Keratinocyte (primary cell): ENCODE measurements around the gene KCNIP3. TPM values are rescaled to one million over a fixed set of nuclear protein-coding genes. Genes with fewer than 3 reads are reported as not detected.

Source experiments
- DNase-seq: peaks from one replicate; pipeline ENCODE4 v3.0.0-alpha.2; 2011; ENCODE audit warnings: low read depth, missing footprints, low spot score
- FAIRE-seq: peaks from 2 replicates; lab custom pipeline; 2011; peaks lifted over from hg19 to GRCh38; lab: Jason Lieb, UNC
- H2AFZ ChIP-seq: 2 replicates; pipeline ENCODE4 v1.6.0; 2012; ENCODE audit warnings: low read length, control low read depth, inconsistent platforms; ENCODE audit not compliant: control insufficient read depth
- H3K27ac ChIP-seq: 2 replicates; pipeline ENCODE4 v1.5.1; 2011; ENCODE audit warnings: low read length; ENCODE audit not compliant: control insufficient read depth, insufficient read depth
- H3K27me3 ChIP-seq: 3 replicates; pipeline ENCODE4 v1.6.0; 2011; ENCODE audit warnings: low read length; ENCODE audit not compliant: control insufficient read depth, insufficient read depth; ENCODE audit errors: extremely low read depth
- H3K36me3 ChIP-seq, 2 experiments: 2 replicates in 1 of 2; 3 replicates in 1 of 2; pipeline ENCODE4 v1.5.1; 2011; ENCODE audit warnings: low read length in 2 of 2, mild to moderate bottlenecking in 1 of 2; ENCODE audit not compliant: control insufficient read depth in 2 of 2, insufficient read depth in 2 of 2; ENCODE audit errors: extremely low read depth in 1 of 2
- H3K4me1 ChIP-seq: 3 replicates; pipeline ENCODE4 v1.5.1; 2011; ENCODE audit warnings: low read length; ENCODE audit not compliant: control insufficient read depth, insufficient read depth; ENCODE audit errors: extremely low read depth
- H3K4me2 ChIP-seq: 3 replicates; pipeline ENCODE4 v1.6.0; 2011; ENCODE audit warnings: low read depth, low read length; ENCODE audit not compliant: control insufficient read depth, insufficient read depth; ENCODE audit errors: extremely low read depth
- H3K4me3 ChIP-seq, 3 experiments: fragments of 200-600 bp in 1 of 3; sonication (generic) in 1 of 3; 2 replicates in 2 of 3; 3 replicates in 1 of 3; pipeline ENCODE4 v1.5.1; 2011 to 2016; ENCODE audit warnings: low read length in 3 of 3, mild to moderate bottlenecking in 3 of 3, control low read depth in 2 of 3, inconsistent platforms in 1 of 3, low read depth in 1 of 3, mixed read lengths in 1 of 3, mixed run types in 1 of 3, moderate library complexity in 1 of 3; ENCODE audit not compliant: control insufficient read depth in 2 of 3, insufficient read depth in 2 of 3; ENCODE audit errors: extremely low read depth in 1 of 3
- H3K79me2 ChIP-seq: 2 replicates; pipeline ENCODE4 v1.6.0; 2012; ENCODE audit warnings: low read length; ENCODE audit not compliant: control insufficient read depth, insufficient read depth
- H3K9ac ChIP-seq: 3 replicates; pipeline ENCODE4 v1.6.0; 2011; ENCODE audit warnings: low read length; ENCODE audit not compliant: control insufficient read depth, insufficient read depth; ENCODE audit errors: extremely low read depth
- H3K9me1 ChIP-seq: 3 replicates; pipeline ENCODE4 v1.6.0; 2011; ENCODE audit warnings: low read length; ENCODE audit not compliant: control insufficient read depth, insufficient read depth; ENCODE audit errors: extremely low read depth
- H3K9me3 ChIP-seq: 2 replicates; pipeline ENCODE4 v1.5.1; 2012; ENCODE audit warnings: low read depth, low read length; ENCODE audit not compliant: control insufficient read depth
- H4K20me1 ChIP-seq: 3 replicates; pipeline ENCODE4 v1.6.0; 2011; ENCODE audit warnings: low read length; ENCODE audit not compliant: control insufficient read depth, insufficient read depth; ENCODE audit errors: extremely low read depth
- EZH2 ChIP-seq: IDR thresholded peaks from one replicate; pipeline ENCODE4 v1.6.1; 2012; ENCODE audit warnings: inconsistent platforms, mild to moderate bottlenecking, low read length, moderate library complexity
- dilution Hi-C: fragments of 300-500 bp; cut with MboI; formaldehyde crosslinking; loops from one replicate; pipeline ENCODE4 v1.7.0; 2020; ENCODE audit warnings: low sequenced_read_pairs; ENCODE audit not compliant: extremely low pct_ligation_motif_present
- polyA plus RNA-seq, 5 experiments: library from polyadenylated mRNA; depleted of rRNA in 3 of 5; stranded (reverse) in 3 of 5; stranded (forward) in 1 of 5; unstranded in 1 of 5; fragments of >200 nt; gene quantifications; 1 replicate in 1 of 5; 2 replicates in 3 of 5; 3 replicates in 1 of 5; pipeline versions ENCODE4 v1.2.1 to v1.2.3, GENCODE V29; 2011 to 2012; ENCODE audit warnings: missing spikeins in 2 of 5, low read depth in 1 of 5, low replicate concordance in 1 of 5
- TF ChIP-seq, protein P1 (sequence below), 3 experiments: IDR thresholded peaks in 1 of 3; conservative IDR thresholded peaks in 1 of 3; optimal IDR thresholded peaks in 1 of 3; 2 replicates in 2 of 3; 3 replicates in 1 of 3; pipeline versions ENCODE3 to v1.5.1; 2011; ENCODE audit warnings: low read length in 3 of 3, mild to moderate bottlenecking in 3 of 3, moderate library complexity in 2 of 3, control low read depth in 1 of 3, inconsistent platforms in 1 of 3; ENCODE audit not compliant: insufficient read depth in 2 of 3; ENCODE audit errors: extremely low read depth in 1 of 3

Gene KCNIP3
- polyA plus RNA-seq, 1 donor (not counting 4 experiments of a cell fraction or from before 2014, with no cell fraction given), result 0.66 TPM

DNA sequence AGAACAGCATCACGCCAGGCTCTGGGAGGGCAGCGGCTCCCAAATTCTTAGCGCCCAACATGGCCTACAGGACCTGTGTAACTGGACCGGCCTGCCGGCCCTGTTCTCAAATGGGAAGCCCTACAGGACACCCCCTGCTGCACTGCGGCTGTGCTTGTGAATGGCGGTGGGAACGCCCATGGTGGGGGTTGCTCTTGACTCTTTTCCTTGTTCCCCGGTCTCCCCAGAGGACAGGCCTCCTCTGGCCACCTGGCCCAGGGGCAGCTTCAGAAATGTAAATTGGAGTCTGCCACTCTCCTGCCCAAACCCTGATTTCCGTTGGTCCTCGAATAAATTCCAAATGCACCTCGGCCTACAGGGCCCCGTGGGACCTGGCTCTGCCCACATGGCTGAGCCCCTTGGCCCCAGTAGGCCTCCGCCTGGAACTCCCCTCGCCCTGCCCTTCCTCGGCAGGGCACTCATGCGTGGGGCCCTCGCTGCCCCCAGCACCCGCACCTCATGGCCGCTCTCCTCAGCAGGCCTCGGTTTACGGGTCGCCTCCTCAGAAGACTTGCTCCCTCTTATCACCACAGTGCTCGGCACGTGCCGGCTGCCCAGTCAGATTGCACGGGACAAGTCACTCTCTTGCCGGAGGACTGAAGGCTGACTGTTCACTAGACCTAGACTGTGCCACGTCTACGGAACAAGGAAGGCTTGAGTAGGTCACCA is 29.4 kb downstream of the KCNIP3 start:
- FAIRE-seq (no peak), DNase-seq (no peak)
- H3K27me3 ChIP-seq, result peaks cover 12% of the 10 kb centered on the region
- peaks cover 4% of the 10 kb centered on the region for H4K20me1 ChIP-seq
- no peaks in the 10 kb centered on the region for H3K9me1 ChIP-seq
- H3K9me3 ChIP-seq, result no peaks in the 10 kb centered on the region
- H3K9ac ChIP-seq, result no peak overlapping the region
- H3K27ac ChIP-seq, result no peak overlapping the region
- no peak overlapping the region for H3K4me2 ChIP-seq
- H3K79me2 ChIP-seq, result no peaks in the 10 kb centered on the region
- dilution Hi-C loops, result no loop called here
- no peaks in the 10 kb centered on the region for H3K36me3 ChIP-seq
- H3K4me1 ChIP-seq, result no peaks in the 10 kb centered on the region
- no peak overlapping the region for H3K4me3 ChIP-seq
- H2AFZ ChIP-seq, result no peak overlapping the region
- no peak for TF ChIP-seq EZH2
- TF ChIP-seq, protein P1, sequence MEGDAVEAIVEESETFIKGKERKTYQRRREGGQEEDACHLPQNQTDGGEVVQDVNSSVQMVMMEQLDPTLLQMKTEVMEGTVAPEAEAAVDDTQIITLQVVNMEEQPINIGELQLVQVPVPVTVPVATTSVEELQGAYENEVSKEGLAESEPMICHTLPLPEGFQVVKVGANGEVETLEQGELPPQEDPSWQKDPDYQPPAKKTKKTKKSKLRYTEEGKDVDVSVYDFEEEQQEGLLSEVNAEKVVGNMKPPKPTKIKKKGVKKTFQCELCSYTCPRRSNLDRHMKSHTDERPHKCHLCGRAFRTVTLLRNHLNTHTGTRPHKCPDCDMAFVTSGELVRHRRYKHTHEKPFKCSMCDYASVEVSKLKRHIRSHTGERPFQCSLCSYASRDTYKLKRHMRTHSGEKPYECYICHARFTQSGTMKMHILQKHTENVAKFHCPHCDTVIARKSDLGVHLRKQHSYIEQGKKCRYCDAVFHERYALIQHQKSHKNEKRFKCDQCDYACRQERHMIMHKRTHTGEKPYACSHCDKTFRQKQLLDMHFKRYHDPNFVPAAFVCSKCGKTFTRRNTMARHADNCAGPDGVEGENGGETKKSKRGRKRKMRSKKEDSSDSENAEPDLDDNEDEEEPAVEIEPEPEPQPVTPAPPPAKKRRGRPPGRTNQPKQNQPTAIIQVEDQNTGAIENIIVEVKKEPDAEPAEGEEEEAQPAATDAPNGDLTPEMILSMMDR (optimal IDR thresholded peaks at IDR 0.05 in 1 of 3, IDR thresholded peaks at IDR 0.05 in 1 of 3, conservative IDR thresholded peaks at IDR 0.05 in 1 of 3; ENCODE audit: extremely low read depth in 1 of 3, insufficient read depth in 2 of 3, low read length in 3 of 3), result no peak

DNA sequence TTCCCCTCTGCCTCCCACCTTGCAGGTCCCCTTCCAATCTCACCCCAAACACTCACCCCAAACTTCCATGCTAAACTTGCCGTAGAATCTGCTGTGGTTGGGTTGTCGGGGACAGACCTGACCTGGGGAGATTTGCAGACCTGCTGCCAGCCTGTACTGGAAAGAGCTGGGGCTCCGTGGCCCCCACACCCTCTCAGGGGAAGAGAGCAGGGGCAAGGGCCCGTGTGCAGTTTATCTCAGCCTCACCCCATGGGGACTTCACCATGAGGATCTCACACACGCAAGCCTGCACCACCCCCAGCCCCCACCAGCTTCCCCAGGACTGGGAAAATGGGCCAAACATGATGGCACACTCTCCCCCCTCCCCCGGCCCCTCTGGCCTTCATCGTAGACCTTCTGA is 30.7 kb downstream of the KCNIP3 start:
- peaks cover 4% of the 10 kb centered on the region for H4K20me1 ChIP-seq
- dilution Hi-C loops, result no loop called here
- no peak overlapping the region for H3K27ac ChIP-seq
- no peak for FAIRE-seq
- no peak overlapping the region for H3K9ac ChIP-seq
- H3K9me1 ChIP-seq, result no peaks in the 10 kb centered on the region
- H3K36me3 ChIP-seq, result no peaks in the 10 kb centered on the region
- TF ChIP-seq, protein P1 (optimal IDR thresholded peaks at IDR 0.05 in 1 of 3, IDR thresholded peaks at IDR 0.05 in 1 of 3, conservative IDR thresholded peaks at IDR 0.05 in 1 of 3; ENCODE audit: extremely low read depth in 1 of 3, insufficient read depth in 2 of 3, low read length in 3 of 3), result no peak
- no peak for TF ChIP-seq EZH2
- no peaks in the 10 kb centered on the region for H3K4me1 ChIP-seq
- DNase-seq, result no peak
- H3K9me3 ChIP-seq, result no peaks in the 10 kb centered on the region
- no peak overlapping the region for H3K4me3 ChIP-seq
- H3K27me3 ChIP-seq, result peaks cover 3% of the 10 kb centered on the region
- no peak overlapping the region for H2AFZ ChIP-seq
- H3K4me2 ChIP-seq, result no peak overlapping the region
- H3K79me2 ChIP-seq, result no peaks in the 10 kb centered on the region
